HG02852 (cell line): Measurements from ENCODE around the gene PROSER2.

ENCODE experiments used
- ATAC-seq: cut with Tn5 transposase; IDR thresholded peaks from one replicate; pipeline ENCODE4 v1.9.1; 2021; ENCODE audit warnings: mild to moderate bottlenecking, moderate library complexity; ENCODE audit not compliant: unreplicated experiment

The PROSER2 gene

DNA sequence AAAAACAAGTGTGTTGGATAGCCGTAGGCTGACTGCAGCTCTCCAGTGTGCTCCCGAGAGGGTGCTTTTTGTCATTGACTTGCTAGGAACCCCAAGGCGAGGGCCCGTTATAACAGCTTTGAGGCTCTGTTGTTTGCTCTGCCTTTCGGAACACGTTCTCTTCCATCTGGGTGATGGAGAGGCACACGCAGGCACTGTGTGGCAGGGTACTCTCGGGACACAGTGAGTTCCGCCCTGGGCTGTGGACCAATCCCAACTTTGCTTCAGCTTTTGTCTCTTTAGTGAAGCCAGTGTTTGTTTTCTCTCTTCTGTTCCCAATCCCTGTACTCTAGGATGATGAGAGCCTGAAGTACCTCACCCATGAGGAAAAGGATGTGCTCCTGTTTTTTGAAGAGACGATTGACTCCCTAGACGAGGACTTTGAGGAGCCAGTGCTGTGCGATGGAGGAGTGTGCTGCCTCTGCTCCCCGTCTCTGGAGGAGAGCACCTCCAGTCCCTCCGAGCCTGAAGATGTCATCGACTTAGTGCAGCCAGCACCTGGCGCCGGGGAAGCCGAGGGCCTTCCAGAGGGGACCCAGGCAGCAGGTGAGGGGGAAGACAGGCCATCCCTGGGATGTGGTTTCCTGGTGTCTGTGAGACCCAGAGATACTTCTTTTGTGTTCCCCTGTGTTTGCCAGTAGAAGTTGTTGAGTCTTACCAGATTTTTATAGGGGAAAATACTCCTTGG lies 43.2 kb downstream of the PROSER2 start:
- ATAC-seq, result no peak

DNA sequence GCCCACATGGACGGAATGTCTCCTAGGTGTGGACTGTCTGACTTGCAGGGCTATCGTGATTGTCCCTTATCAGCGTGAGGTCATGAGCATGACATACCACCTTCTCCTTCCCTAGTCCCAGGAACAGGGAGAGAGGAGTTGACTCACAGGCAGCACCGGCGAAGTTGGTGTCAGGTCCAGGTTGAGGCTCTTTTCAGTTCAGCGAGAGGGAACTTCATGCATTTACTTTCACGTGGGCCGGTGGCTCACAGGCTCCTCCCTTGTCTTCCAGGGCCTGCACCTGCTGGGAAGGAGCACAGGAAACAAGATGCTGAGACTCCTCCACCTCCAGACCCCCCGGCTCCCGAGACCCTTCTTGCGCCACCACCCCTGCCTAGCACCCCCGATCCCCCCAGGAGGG lies 46.1 kb downstream of the PROSER2 start:
- ATAC-seq, result no peak

DNA sequence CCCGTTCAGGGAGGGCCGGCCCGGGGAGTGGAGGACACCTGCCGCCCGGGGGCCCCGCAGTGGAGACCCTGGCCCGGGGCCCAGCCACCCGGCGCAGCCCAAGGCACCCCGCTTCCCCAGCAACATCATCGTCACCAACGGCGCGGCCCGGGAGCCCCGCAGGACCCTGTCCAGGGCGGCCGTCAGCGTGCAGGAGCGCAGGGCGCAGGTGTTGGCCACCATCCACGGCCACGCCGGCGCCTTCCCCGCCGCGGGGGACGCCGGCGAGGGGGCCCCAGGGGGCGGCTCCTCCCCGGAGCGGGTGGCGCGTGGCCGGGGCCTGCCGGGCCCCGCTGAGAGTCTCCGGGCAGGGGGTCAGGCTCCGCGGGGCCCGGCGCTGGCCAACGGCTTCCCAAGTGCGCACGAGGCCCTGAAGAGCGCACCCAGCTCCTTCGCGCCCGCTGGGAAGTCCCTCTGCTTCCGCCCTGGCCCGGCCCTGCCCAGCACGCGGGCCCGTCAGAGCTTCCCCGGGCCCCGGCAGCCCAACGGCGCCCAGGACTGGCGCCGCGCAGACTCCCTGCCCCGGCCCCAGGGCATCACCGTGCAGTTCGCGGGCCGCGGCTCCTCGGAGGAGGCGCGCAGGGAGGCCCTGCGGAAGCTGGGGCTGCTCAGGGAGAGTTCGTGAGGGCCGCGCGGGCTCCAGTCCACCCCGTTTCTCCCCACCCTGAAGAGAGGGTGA lies 46.7 kb downstream of the PROSER2 start:
- no peak for ATAC-seq

DNA sequence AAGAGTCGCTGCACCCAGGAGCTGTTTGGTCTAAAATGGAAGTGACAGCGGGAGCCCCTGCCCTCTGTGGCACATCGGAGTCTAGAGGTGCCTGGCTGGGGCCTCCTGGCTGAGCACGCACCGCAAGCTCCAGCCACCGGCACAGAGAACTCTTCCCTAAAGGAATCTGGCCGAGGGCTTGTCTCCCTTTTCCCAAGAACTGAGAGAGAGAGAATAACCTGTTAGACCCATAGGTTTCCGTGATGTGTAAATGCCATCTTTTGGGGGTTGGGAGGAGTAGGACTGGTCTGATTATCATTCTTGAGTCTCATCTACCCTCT lies 47.3 kb downstream of the PROSER2 start:
- no peak for ATAC-seq

DNA sequence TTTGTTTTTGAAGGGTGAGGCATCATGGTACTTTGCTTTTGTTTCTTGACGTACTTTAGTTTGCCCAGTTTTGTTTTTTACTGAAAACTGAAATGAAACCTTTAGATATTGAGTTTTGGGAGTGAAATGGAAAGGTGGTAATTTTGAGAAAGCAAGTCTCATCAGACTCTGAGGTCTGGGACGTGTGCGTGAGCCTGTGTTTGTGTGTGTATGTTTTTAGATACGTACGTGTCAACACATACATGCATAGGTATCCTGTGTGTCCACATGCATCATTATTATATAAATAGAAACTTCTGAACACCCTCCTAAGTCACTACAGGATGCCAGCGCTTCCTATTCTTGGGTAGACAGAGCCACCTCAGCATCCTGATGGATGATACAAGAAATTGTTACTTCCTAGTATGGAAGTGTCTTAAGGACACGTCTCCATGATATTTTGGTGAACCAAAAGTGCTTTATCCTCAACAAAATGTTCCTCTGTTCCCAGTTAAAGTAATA lies 47.8 kb downstream of the PROSER2 start:
- ATAC-seq, result no peak

DNA sequence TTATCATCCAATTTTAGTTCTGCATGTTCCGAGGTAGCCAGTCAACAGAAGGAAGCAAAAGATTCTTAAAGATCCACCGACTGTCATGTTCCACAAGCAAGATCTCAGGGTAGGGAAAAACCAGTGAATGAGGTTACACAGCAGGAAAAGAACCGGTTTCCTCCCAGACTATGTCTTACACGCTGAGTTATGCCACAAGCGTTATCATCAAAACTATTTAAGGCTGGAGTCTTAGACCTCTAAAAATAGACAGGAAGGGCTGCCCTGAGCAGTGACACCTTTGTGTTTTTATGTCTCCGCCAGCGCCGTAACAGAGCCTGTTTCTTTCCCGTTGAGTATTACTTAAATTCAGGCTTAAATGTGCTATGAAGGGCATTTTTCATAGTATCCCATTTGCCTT lies 48.3 kb downstream of the PROSER2 start:
- no peak for ATAC-seq

DNA sequence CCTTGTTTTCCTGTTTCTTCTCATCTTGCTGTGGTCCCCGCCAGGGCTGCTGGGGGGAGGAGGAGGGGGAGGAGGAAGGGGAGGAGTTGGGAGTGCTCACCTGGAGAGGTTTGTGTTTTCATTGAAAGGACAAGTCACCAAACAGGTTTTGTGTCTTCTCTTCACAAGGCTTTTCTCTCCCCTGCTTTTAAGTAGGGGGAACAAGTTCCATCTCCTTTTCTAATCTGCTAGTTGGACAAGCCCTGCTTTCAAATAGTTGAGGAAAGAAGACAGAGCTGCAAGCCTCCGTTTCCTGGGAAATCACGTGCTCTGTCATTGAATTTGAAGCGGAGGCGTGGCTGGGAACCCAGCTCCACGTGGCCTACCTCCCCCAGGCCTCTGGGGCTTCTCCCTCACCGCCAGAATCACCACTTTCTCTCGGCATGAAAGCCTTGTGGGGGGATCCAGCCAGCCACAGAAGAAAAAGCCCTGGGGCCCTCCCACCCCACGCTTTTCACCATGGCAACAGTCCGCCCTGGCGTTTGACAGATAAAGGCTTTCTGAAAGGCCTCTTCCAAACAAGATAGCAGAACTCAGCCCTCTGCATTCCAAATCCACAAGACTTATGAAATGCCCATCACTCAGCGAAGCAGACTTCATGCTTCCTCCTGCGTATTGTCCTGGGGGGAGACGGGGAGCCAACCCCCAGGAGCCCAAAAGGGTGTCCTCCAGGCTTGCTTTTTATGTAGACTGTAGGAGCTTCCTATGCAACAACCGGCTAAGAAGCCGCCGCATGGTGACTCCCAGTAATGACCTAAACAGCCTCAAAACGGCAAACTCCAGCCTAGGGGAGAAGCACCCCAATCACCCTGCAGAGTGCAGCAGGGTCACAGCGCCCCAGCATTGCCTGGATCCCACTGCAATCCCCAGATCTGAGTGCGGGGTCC lies 51.7 kb downstream of the PROSER2 start:
- peak; percentile 68 for ATAC-seq

DNA sequence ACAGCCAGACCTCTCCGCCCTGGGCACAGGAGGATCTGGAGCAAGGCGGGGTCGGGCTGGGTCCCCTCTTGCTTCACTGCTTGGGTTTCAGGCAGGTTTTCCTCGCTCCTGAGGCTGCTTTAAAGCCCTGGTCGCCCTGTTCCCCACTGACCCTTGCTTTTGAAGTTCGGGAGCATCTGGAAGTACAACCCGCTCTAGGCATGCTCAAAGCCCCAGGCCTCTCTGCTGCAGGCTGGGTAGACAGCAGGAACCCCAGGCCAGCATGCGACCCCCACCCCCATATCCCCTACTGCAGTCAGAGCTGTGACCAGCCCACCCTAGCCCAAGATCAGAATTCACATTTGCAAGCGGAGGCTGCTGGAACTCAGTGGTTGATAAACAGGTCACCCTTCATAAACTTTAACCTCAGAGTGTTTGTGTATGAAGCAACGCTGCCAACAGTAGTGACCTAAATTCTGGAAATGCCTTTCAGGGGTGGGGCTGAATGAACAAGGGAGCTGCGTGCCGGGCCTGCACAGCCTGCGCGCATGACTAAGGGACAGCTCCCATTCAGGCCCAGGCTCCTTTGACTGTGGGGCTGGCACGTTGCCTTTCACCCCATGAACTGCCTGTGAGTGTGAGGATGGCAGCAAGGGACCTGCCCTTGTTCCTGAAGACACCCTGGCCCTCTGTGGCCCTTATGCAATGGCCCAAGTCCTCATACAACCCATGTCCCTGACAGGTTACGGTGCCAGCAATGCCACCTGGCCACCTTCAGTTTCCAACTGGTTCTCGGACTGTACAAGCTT lies 52.5 kb downstream of the PROSER2 start:
- no peak for ATAC-seq

DNA sequence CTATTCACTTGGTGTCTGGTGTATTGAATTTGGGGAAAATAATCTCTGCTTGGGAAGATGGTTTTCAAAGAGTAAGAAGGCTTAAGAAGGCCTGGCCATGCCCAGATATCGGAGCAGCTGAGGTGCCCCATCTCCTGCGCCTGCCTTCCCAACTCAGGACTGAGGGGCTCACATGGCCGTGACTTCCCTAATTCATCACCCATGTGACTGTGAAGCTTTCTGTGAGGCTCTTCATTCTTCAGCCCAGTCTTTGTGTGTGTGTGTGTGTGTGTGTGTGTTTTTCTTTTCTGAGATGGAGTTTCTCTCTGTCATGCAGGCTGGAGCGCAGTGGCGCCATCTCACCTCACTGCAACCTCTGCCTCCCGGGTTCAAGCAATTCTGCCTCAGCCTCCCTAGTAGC lies 53.2 kb downstream of the PROSER2 start:
- no peak for ATAC-seq

DNA sequence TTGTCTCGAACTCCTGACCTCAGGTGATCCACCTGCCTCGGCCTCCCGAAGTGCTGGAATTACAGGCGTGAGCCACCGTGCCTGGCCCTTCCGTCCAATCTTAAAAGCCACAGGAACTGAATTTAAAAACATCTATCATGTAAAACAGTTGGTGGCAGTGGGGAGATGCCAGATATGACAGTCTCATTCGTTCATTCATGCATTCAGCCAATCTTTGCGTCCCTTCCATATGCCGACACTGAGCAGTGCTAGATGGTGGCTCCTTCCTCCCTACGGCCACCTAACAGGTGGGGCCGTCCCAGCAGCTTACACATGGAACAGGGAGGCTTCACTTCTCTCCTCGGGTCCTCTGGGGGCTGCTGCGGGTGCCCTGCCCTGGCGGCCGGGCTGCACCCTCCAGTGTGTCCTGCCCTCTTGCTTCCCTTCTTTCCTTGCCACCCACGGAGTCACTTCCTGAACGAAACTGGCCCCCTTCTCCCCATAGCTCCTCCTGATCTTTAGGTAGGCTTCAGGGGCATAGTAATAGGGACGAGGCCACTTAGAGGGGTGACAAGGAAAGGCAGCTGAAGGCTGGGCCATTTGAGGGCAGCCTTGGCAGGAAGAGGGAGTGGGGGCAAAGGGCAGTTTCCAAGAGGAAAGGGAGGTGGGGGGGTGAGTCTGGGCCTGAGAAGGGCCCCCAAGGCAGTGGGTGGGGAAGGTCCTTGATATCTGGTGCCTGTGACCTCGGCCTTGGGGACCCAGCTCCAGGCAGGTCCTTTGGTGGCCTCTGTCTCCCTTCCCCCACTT lies 53.8 kb downstream of the PROSER2 start:
- ATAC-seq, result no peak

DNA sequence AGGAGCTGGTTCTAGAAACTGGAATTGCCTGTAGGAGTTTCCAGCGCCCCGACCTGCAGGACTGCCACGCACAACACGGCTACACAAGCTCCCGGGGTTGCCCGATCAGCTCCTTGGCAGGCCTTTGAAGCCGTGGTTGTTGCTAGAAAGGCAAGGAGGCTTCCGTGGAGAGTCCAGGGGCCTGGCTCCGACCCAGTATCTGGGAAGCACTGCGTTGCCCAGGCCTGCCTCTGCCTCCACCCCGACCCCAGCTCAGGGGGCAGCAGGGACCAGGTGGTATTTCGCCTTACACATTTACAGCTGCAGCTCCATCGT lies 54.4 kb downstream of the PROSER2 start:
- no peak for ATAC-seq

DNA sequence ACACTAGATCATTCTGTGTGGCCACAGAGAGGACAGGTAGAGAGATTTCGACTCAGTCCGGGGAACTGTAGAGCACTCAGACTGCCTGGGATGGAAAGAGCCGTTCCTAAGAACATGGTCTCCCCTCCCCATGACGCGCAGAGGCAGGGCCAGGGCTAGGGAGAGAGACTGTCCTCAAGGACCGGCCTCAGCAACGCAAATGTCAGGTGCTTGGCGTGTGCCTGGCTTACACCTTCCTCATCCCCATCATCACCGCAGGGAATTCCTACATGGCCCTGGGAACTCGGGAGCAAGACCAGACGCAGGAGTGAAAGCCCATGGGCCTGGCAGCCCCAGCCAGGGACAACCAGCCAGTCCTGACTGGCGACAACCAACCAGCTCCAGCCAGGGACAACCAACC lies 55.6 kb downstream of the PROSER2 start:
- no peak for ATAC-seq

DNA sequence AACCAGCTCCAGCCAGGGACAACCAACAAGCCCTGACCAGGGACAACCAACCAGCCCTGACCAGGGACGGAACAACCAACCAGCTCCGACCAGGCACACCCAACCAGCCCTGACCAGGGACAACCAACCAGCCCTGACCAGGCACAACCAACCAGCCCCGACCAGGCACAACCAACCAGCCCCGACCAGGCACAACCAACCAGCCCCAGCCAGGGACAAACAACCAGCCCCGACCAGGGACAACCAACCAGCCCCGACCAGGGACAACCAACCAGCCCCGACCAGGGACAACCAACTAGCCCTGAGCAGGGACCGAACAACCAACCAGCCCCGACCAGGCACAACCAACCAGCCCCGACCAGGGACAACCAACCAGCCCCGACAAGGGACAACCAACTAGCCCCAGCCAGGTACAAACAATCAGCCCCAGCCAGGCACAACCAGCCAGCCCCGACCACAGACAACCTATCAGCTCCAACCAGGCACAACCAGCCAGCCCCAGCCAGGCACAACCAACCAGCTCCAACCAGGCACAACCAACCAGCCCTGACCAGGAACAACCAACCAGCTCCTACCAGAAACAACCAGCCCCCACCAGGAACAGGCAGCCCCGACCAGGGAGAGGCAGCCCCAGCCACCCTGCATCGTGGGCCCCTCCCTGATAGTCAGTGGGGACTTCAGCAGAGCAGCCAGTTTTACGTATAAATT lies 56.4 kb downstream of the PROSER2 start:
- ATAC-seq, result no peak

DNA sequence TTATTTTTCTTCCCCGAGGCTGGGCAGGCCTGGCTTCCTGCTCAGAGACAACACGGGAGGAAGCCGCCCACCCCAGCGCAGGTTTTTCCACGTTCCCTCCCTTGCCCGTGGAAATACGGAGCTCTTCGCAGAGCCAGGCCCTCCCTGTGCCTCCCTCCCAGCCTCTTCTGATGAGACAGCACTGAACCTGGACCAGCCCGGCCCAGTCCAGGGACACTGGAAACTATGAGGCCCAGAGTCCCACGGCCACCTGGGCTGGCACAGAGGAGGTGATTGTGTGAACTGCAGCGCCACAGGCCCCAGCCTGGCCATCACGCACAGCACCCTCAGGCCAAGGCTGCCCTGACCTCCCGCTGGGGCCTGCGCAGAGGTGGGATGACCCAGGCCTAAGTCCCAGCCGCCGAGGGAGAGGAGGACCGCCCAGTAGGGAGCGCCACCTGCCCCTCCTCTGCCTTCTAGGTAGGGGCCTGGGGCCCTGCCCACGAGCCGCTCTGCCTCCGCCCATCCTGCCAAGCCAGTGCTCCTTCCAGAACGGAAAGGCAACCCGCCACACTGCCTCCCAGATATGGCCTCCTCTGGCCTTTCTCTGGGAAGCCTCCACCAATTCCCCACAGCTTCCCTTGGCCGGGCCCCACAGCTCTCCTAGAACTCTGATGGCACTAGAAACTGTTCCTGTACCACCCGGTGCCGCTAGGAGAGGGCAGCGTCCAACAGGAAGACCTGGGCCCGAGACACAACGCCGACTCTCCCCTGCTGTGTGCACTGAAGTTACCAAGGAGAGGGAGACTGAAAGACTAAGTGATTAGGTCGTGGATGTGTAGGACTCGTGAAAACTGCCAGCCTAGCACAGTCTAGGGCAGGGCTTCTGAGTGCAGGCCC lies 57.2 kb downstream of the PROSER2 start:
- ATAC-seq, result no peak

DNA sequence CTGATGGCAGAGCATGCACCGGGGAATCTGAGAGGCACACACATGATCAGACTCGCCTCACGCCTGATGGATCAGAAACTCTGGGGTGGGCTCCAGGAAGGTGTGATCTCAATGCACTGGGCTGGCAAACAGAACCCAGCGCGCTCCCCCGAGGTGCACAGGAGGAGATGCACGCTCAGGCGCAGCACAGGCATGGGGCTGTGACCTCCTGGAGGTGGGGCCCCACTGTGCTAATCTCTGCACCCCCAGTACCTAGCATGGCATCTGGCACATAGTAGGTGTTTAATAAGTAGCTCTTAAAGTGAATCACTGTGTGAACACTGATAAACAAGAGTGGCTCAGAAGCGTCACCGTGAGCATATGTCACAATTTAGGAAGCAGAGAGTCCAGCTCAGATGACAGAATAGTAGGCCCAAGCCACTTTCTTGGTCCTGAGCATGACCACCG lies 57.9 kb downstream of the PROSER2 start:
- no peak for ATAC-seq

DNA sequence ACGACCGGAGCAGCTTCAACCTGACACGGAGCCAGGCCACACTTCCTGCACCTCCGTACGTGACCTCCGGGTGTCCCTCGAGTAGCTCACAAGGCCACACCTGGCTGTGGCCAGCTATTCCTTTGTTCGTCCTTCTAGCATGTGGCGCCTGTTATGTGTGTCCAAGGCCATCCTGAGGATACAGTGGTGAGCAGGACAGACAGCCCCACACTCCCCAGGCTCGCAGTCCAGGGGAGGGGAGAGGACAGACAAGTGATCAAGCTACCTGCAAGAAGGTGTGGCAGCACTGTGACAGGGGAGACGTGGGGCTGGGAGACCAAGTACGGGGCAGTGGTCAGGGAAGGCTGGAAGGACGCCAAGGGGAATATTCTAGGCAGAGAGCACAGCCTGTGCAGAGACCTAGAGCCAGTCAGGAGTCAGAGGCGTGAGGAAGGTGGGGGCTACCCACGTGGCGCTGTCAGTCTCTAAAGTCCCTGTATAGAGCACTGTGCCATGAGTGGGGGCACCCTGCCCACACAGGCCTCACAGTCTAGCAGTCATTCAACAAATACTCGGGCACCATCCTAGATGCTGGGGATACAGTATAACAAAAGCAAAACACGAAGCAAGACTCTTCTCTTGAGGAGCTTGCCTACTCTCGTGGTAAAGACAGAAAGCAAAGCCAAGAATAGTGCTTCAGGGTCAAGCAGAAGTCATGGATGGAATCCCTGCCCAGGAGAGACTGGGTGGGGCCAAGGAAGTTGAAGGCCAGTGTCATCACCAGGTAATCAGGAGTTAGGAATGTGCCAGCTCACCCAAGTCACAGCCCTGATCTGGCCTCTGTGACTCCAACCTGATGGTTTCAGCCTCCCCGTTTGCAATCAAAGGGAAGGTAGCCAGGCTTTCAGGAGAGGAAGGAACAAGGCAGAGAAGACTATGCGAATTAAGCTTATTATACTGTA lies 58.6 kb downstream of the PROSER2 start:
- no peak for ATAC-seq

DNA sequence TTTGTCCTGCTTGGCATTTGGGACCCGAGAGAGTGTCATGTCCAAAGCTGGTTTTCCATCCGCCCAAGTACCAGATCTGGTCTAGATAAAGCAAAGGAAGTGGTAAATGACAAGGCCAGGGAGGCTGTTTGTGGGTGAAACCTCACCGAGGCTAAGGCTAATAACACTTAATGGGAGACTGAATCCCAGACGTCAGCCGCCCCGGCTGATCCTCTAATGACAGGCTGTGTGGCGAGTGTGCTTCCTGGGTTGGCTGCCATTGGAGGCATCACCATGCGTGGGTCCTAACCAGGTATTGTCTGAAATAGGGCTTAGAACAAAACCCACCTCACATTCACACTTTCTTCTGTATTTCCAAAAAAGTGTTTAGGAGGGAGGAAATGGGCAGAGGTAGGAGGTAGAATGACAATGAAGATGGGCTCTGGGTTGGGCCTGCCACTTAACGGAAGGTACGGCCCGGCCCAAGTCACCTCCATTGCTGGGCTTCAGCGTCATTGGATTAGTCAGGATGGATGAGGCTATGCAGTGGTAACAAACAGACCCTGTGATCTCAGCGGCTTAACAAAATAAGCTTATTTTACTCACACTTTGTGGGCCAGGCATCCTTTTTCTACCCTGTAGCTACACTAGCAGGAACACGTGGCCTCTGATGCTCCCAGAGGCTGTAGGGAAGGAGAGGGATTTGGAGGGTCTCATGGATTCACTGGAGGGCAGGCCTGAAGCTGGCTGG lies 59.7 kb downstream of the PROSER2 start:
- no peak for ATAC-seq
